Stimulated activated naive CD8-positive, alpha-beta T cell treated with anti-CD3 and anti-CD28 coated beads, Interleukin-15, amount 100 ng/mL, for 72 hours (primary cell): Measurements from ENCODE around the gene ZNF74.
A peak's percentile ranks its signal among the peaks of the same experiment; 100 is the strongest.

Experiments
- ATAC-seq: fragments of 150-1000 bp; cut with Tn5 transposase; 2 replicates; pipeline ENCODE4 v1.10.0; 2021; ENCODE audit warnings: mild to moderate bottlenecking, moderate library complexity
- DNase-seq, 2 donors: peaks; one replicate each; pipeline ENCODE4 v3.0.0; 2021 to 2022
- H3K27ac Mint-ChIP-seq, 2 donors: one replicate each; pipeline ENCODE4 v1.8.0; 2022; ENCODE audit warnings: mild to moderate bottlenecking in 2 of 2, mixed read lengths in 2 of 2, moderate library complexity in 2 of 2
- H3K27me3 Mint-ChIP-seq: one replicate; pipeline ENCODE4 v1.8.0; 2022; ENCODE audit warnings: mixed read lengths
- H3K4me1 Mint-ChIP-seq: one replicate; pipeline ENCODE4 v1.8.0; 2022; ENCODE audit warnings: mild to moderate bottlenecking, mixed read lengths
- H3K4me3 Mint-ChIP-seq, 2 donors: one replicate each; pipeline ENCODE4 v1.8.0; 2022; ENCODE audit warnings: mild to moderate bottlenecking in 2 of 2, mixed read lengths in 2 of 2, moderate library complexity in 1 of 2
- H3K9me3 Mint-ChIP-seq, 2 donors: one replicate each; pipeline ENCODE4 v1.8.0; 2022; ENCODE audit warnings: mixed read lengths in 2 of 2

ZNF74 gene

DNA sequence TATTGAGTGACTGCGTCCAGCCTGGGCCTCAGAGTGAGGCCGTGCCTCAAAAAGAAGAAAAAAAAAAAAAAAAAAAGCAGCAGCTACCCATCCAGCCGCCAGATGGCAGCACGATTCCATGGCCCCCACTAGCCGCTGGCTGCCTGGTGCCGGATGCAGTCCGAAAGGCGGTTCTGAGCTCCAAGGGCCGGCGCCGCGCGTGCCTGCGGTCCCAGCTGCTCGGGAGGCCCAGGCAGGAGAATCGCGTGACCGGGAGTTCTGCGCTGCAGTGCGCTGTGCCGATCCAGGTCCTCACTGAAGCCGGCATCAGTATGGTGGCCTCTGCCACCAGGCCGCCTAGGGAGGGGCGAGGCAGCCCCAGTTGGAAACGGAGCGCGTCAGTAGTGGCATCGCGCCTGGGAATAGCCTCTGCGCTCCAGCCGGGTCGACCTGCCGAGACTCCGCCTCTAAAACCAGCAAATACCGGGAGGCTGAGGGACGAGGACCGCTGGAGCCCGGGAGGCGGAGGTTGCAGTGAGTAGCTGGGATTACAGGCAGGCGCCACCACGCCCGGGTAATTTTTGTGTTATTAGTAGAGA lies 24.3 kb downstream of the ZNF74 start:
- DNase-seq (peak; percentile 71 to 72), ATAC-seq (peak; percentile 83)
- H3K27ac Mint-ChIP-seq: no peak overlapping the region
- H3K4me1 Mint-ChIP-seq: peaks cover 5% of the 10 kb centered on the region
- no peaks in the 10 kb centered on the region for H3K9me3 Mint-ChIP-seq
- peaks cover 2% of the 10 kb centered on the region for H3K27me3 Mint-ChIP-seq
- peak overlapping the region; percentile 34 to 45 for H3K4me3 Mint-ChIP-seq

DNA sequence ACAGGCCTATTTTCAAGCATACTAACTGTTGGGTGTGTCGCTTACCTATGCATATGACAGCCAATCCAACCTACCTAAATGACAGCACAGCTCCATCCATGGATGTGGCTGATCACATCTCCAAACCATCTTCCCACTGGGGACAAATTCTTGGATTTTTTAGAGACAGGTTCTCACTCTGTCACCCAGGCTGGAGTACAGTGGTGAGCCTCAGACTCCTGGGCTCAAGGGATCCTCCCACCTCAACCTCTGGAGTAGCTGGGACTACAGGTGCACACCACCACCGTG lies 25.7 kb downstream of the ZNF74 start:
- Mint-ChIP-seq H3K9me3 (no peaks in the 10 kb centered on the region), H3K4me3 (no peak overlapping the region), H3K27me3 (peaks cover 8% of the 10 kb centered on the region), H3K27ac (no peak overlapping the region), H3K4me1 (peaks cover 9% of the 10 kb centered on the region)
- DNase-seq: no peak
- no peak for ATAC-seq

DNA sequence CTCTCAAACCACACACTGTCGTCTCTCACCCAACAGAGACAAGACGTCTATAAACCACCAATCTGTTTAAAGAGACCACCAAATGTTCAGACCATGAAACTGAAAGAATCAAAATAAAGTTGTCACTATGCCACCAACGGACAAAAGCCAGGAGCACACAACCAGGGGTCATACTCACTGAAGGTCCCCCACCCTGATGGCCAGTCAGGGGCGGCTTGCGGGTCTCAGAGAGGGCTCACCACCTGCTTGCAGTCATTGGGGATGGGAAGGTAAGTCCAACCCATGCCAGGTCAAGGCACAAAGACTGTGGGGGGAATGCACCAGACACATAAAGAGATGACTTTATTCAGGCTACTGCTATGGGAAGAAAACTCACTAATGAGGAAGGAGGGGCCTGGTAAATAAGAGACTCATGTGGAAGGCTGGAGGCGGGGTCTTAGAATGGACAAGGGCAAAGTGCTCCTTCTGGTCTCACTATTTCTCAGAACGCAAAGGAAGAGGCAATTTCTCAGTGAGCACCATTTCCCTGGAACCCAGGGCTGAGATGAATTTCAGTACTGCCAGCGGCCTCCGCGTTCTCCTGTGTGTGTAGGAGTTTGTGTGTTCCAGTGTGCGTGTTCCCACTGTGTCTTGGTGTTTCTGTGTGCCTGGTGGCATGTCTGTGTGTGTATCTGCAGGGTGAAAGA lies 26.3 kb downstream of the ZNF74 start:
- Mint-ChIP-seq H3K27me3 (peaks cover 8% of the 10 kb centered on the region), H3K9me3 (no peaks in the 10 kb centered on the region), H3K4me3 (no peak overlapping the region), H3K4me1 (peaks cover 9% of the 10 kb centered on the region), H3K27ac (no peak overlapping the region)
- no peak for ATAC-seq
- no peak for DNase-seq

DNA sequence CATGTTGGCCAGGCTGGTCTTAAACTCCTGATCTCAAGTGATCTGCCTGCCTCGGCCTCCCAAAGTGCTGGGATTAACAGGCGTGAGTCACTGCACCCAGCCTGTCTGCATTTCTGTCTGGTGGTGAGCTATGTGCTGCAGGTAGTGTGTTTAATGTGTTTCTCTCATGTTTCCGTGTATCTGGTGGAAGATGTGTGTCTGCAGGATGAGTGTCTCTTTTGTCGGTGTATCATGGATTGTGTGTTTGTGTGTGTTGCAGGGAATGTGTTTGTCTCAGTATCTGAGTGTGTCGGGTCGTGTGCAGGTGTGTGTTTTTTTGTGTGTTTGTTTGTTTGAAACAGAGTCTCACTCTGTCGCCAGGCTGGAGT lies 27.5 kb downstream of the ZNF74 start:
- Mint-ChIP-seq H3K9me3 (no peaks in the 10 kb centered on the region), H3K27ac (no peak overlapping the region), H3K4me3 (no peak overlapping the region), H3K27me3 (peaks cover 11% of the 10 kb centered on the region), H3K4me1 (peaks cover 9% of the 10 kb centered on the region)
- ATAC-seq: no peak
- DNase-seq: no peak

DNA sequence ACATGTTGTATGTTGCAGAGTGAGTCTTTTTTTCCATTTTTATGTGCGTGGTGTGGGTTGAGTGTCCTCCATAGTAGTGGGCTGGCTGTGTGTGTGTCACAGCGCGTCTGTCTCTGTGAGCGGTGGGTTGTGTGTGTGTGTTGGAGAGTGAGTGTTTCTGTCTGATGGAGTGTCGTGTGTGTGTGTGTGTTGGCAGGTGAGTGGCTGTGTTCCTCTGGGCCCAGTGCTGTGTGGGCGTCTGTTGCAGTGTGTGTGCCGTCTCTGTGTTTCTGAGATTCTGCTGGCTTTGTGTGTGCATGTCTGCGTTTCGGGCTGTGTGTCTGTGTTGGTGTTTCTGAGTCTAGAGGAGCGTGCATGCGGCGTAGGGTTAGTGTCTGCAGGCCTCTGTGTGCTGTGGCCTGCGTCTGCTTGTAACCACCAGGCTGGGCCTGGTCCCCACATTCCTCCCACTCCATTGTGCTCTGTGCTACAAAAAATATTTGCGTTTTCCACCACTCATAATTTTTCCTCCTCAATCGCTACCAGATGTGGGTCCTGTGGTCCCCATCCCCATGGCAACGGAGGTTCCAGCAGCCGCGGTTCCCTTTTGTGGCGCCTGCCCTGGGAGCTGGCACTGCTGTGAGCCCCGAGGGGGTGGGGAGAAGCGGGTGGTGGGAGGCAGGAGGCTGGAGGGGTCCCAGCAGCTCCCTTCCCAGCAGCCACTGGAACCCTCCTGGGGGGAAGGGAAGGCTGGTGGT lies 28.5 kb downstream of the ZNF74 start:
- DNase-seq: no peak
- no peak for ATAC-seq
- Mint-ChIP-seq H3K4me3 (no peak overlapping the region), H3K9me3 (no peaks in the 10 kb centered on the region), H3K4me1 (peaks cover 9% of the 10 kb centered on the region), H3K27me3 (peaks cover 21% of the 10 kb centered on the region), H3K27ac (no peak overlapping the region)

DNA sequence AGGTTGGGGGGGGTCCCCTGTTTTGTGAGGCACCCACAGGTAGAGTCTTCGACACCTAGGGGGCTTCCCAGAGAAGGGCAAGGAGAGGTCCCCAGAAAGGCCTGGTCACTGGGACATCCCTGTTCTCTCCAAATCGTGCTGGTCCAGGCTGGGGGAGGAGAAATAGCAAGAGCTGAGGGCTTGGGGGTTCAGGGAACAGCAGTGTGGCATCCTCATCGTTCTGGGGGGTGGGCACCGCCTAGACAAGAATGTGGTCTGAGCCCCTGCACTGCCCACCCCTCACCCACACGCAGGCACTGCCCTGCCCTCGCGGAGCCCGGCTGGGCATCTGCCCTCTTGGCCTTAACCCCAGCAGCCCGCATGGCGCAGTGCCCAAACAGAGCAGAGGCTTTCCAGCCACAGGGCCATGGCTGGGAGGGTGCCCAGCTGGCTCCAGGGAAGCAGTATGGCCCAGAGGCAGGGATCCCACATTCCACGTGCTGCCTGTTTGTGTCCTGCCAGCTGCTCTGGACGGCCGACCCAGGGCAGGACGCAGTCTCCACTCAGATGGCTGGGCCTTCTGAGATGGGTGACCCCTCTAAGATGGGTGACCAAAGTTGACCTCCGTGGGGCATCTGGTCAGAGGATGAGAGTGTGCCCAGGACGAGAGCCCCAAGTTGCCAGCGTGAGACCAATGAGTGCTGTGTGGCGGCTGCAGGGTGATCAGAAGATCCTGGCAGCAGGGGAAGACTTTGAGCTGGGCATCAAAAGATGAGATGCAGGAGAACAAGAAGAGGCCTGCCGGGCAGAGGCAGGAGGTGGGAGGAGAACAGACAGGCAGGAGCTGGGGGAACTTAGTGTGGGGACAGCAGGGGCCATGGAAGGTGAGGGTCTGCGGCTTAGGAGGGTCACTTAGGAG lies 29.3 kb downstream of the ZNF74 start:
- H3K9me3 Mint-ChIP-seq: no peaks in the 10 kb centered on the region
- peaks cover 9% of the 10 kb centered on the region for H3K4me1 Mint-ChIP-seq
- H3K27ac Mint-ChIP-seq: peak overlapping the region in 1 of 2 donors; percentile 16
- DNase-seq (no peak), ATAC-seq (no peak)
- H3K27me3 Mint-ChIP-seq: peaks cover 29% of the 10 kb centered on the region
- no peak overlapping the region for H3K4me3 Mint-ChIP-seq

DNA sequence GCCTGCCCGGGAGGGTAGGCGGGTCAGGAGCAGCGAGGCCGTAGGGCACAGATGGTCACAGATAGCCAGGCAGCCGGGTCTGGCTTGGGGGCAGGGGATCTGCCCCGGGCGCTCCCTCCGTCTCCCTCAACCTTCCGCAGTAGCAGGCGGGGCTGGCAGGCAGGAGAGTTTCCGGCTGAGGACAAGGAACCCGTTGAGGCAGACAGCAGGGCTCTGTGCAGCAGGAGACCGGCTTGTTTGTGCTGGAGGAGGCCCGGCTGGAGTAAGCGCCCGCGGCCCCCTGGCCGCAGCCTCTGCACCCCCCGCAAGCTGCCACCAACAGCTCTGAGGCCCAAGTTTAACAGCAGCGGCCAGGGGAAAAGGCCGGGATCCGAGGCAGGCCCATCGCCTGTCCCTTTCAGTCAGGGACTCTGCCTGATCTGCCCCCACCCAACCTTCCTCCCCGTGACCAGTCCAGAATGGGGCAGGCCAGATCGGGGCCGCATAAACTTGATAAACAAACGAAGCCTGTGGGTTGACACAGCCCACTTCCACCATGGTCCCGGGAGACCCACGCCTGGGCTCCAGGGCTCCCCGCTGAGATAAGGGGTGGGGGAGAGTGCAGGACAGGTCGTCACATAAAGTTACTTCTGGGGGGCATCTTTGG lies 30.1 kb downstream of the ZNF74 start:
- Mint-ChIP-seq H3K9me3 (no peaks in the 10 kb centered on the region), H3K27me3 (peaks cover 37% of the 10 kb centered on the region), H3K27ac (no peak overlapping the region), H3K4me3 (peak overlapping the region in 1 of 2 donors; percentile 15), H3K4me1 (peaks cover 14% of the 10 kb centered on the region)
- no peak for ATAC-seq
- DNase-seq: no peak

DNA sequence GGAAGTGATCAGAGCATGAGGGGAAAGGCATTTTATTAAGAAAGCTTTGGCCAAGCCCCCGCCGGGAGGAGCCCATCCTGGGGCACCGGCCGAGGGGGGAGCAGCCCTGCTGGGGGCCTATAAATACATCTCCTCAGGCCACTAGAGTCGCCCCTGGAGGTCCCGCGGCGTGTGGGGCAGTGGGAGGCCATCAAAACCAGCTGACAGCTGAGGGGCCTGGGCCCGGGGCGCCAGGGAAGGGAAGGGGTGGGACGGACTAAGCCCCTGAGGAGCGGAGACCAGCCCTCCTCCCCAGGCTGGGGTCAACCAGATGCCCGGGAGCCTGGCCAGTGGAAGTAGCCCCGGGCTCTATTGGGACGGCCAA lies 30.6 kb downstream of the ZNF74 start:
- Mint-ChIP-seq H3K4me1 (peaks cover 19% of the 10 kb centered on the region), H3K4me3 (peak overlapping the region in 1 of 2 donors; percentile 60), H3K27ac (no peak overlapping the region), H3K9me3 (no peaks in the 10 kb centered on the region), H3K27me3 (peaks cover 42% of the 10 kb centered on the region)
- ATAC-seq (no peak), DNase-seq (no peak)

DNA sequence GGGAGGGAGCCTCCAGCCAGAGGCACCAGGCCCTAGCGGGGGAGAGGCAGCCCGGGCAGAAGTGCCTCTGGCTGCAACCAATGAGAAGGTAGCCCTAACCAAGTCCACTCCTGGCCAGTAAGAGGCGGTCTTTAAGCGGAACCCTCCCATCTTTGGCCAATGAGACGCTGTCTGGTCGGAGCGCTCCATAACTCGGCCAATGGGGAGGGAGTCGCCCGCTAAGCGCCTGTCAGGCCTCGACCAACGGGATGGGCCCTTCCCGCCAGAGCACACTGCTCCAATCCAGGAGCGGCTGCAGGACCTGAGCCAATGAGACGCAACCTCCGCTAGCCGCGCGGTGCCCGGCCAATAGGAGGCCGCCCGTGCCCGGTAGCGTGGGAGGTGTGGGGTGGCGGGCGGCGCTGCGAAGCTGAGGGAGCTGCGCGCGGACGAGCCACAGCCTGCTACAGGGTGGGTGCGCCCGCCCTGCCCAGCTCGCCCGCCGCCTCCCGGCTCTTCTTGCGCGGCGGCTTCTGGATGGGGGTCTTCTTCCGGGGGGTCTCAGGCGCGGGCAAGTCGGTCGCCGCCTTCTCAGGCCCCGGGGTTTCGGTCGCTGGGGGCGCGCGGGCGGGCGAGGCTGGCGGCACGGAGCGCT lies 31.1 kb downstream of the ZNF74 start:
- Mint-ChIP-seq H3K27me3 (peaks cover 47% of the 10 kb centered on the region), H3K27ac (no peak overlapping the region), H3K9me3 (no peaks in the 10 kb centered on the region), H3K4me3 (peak overlapping the region; percentile 41 to 60), H3K4me1 (peaks cover 24% of the 10 kb centered on the region)
- ATAC-seq (peak; percentile 13), DNase-seq (no peak)

DNA sequence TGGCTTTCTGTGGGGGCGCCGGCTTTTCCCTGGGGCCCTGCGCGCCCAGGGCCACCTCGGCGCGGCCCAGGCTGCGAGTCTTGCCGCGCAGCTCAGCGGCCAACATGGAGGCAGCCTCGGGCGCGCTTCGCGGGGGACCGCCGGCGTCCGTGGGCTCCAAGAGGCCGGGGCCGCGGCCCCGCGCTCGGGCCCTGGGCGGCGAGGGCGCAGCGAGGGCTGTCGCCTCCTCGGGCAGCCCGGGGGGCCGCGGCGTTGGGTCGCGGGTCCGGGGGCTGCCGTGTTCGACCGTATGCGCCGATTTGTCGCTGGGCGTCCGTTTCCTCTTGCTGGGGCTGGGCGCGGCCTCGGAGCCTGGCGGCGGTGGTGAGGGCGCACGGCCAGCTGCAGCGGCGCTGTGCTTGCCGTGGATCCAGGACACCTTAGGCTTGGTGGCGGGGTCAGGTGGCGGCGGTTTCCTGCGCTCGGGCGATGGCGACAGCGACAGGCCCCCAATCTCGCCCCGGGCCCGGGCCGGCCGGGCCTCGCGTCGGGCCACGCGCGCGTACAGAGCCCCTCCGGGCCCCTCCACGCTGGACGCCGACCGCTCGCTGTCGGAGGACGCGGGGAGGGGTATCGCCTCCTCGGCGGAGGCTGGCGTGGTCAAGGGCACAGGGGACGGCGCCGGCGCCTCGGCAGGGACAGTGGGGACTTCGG lies 31.8 kb downstream of the ZNF74 start:
- no peak overlapping the region for H3K27ac Mint-ChIP-seq
- DNase-seq (no peak), ATAC-seq (no peak)
- H3K9me3 Mint-ChIP-seq: no peaks in the 10 kb centered on the region
- no peak overlapping the region for H3K4me3 Mint-ChIP-seq
- H3K27me3 Mint-ChIP-seq: peaks cover 54% of the 10 kb centered on the region
- H3K4me1 Mint-ChIP-seq: peaks cover 31% of the 10 kb centered on the region

DNA sequence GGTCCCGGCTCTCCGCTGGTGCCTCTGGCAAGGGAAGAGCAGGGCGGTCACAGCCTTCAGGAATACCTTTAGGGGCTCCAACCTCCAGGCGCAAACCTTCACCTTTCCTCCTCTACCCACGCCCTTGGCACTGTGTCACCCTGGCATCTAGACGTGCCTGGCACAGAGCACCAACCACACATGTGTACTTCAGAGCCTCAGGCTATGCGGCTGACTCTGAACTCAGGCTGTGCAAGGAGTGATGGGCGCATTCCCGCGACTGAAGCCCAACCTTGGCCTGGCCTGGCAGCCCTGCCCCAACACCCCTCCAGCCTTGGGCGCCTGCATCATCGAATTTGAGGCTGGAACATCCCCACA lies 32.3 kb downstream of the ZNF74 start:
- H3K27me3 Mint-ChIP-seq: peaks cover 59% of the 10 kb centered on the region
- H3K9me3 Mint-ChIP-seq: no peaks in the 10 kb centered on the region
- no peak for ATAC-seq
- no peak for DNase-seq
- H3K4me1 Mint-ChIP-seq: peaks cover 35% of the 10 kb centered on the region
- H3K27ac Mint-ChIP-seq: no peak overlapping the region
- no peak overlapping the region for H3K4me3 Mint-ChIP-seq

DNA sequence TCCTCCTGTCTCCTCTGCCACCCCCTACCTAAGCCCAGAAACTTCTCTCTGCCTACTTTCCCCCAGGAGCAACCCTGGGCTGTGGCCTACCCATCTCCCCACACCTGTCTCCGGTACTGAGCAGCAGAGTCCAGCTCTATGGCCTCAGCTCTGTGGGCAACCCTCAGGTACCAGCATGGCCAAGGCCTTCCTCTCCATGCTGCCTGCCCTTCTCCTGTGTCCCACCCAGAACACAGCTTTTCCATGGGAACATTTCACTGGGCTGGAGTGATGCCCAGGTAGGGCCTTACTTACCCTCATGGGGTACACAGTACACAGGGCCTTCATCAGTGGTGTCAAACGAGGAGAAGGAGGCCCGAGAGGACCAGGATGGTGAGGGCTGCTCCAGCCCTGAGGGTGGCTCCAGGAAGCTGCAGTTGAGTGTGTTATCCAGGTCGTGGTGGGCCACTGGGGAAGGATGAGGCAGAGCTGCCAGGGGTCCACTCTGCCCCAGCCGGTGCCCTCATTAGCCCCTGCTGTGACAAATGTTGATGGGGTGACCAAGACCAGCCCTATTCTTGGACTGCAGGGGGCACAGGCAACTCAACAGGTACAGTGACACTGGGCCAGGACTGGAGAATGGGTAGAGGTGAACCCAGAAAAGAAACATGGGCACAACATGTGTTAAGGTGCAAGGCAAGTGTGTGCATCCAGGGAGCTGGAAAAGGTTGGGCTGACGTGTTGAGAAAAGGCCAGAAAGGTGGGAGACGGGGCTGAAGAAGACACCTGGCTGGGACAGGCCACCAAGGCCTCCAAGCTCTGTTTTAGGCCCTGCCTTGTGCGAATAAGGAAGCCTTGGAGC lies 33.4 kb downstream of the ZNF74 start:
- no peak overlapping the region for H3K27ac Mint-ChIP-seq
- no peaks in the 10 kb centered on the region for H3K9me3 Mint-ChIP-seq
- H3K4me3 Mint-ChIP-seq: peak overlapping the region in 1 of 2 donors; percentile 25
- DNase-seq (no peak), ATAC-seq (no peak)
- peaks cover 45% of the 10 kb centered on the region for H3K4me1 Mint-ChIP-seq
- H3K27me3 Mint-ChIP-seq: peaks cover 67% of the 10 kb centered on the region

DNA sequence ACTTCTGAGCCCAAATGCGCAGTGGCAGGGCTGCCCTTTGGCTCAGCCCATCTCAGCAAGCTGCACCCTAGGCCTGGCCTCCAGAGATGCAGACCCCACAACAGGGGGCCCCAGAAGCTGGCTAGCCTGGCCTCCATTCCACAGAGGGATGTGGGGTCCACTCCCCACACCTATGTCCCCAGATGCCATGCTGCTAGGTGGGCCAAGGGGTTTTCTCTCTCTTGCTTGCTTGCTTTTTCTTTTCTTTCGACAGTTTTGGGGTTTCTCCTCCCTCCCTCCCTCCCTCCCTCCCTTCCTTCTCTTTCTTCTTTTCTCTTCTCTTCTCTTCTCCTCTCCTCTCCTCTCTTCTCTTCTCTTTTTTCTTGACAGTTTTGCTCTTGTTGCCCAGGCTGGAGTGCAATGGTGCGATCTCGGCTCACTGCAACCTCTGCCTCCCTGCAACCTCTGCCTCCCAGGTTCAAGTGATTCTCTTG lies 34.0 kb downstream of the ZNF74 start:
- peaks cover 74% of the 10 kb centered on the region for H3K27me3 Mint-ChIP-seq
- DNase-seq (no peak), ATAC-seq (no peak)
- H3K9me3 Mint-ChIP-seq: no peaks in the 10 kb centered on the region
- H3K4me3 Mint-ChIP-seq: no peak overlapping the region
- peaks cover 43% of the 10 kb centered on the region for H3K4me1 Mint-ChIP-seq
- no peak overlapping the region for H3K27ac Mint-ChIP-seq
